Measurements from ENCODE around the gene PLTP.

Gene PLTP

DNA sequence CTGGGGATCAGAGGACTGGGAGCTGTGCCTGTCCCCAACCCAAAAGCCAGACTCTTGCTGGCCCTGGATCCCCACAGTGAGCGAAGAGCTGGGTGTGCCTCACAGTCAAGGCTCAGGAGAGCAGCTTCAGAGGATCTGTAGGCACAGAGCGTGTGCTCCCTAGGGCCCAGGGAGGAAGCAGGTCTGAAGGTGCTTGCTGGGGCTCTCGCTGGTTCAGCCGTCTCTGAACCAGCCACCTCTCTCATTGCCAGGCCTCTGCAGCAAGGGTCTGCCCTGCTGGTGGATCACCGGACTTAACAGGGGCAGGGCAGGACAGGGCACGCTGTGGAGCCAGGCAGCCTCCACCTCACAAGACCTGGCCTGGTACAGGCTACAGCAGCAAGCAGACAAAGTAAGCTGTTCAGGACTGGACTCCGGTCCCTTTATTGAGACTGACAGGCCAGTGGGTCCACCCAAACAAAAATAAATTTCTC, 36.3 kb upstream of the PLTP start:
- TF ChIP-seq, protein P1, sequence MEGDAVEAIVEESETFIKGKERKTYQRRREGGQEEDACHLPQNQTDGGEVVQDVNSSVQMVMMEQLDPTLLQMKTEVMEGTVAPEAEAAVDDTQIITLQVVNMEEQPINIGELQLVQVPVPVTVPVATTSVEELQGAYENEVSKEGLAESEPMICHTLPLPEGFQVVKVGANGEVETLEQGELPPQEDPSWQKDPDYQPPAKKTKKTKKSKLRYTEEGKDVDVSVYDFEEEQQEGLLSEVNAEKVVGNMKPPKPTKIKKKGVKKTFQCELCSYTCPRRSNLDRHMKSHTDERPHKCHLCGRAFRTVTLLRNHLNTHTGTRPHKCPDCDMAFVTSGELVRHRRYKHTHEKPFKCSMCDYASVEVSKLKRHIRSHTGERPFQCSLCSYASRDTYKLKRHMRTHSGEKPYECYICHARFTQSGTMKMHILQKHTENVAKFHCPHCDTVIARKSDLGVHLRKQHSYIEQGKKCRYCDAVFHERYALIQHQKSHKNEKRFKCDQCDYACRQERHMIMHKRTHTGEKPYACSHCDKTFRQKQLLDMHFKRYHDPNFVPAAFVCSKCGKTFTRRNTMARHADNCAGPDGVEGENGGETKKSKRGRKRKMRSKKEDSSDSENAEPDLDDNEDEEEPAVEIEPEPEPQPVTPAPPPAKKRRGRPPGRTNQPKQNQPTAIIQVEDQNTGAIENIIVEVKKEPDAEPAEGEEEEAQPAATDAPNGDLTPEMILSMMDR (IDR thresholded peaks at IDR 0.05; ENCODE audit: low read depth, low read length, missing control alignments) = no peak
- DNase-seq (ENCODE audit: extremely low read depth, low read depth) = no peak
- H3K4me3 ChIP-seq (replicated peaks; ENCODE audit: low read depth, low read length) = no peak overlapping the region

DNA sequence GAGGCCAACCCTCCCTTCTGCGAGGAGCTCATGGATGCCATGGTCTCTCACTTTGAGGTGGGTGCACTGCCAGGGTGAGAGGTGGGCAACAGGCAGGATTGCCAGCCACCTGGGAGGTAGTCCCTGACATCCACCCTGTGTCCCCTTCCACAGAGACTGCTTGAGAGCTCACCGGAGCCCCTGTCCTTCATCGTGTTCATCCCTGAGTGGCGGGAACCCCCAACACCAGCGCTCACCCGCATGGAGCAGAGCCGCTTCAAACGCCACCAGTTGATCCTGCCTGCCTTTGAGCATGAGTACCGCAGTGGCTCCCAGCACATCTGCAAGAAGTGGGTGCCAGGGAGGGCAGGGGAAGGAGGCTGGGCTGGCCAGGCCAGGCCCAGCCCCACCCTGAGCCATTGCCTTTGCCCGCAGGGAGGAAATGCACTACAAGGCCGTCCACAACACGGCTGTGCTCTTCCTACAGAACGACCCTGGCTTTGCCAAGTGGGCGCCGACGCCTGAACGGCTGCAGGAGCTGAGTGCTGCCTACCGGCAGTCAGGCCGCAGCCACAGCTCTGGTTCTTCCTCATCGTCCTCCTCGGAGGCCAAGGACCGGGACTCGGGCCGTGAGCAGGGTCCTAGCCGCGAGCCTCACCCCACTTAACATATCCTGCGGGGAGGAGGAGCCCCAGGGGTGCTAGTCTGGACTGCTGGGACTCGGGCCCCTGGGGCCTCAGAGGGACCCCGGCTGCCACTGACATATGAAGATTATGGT, 35.3 kb upstream of the PLTP start:
- TF ChIP-seq, protein P1 (IDR thresholded peaks at IDR 0.05; ENCODE audit: low read depth, low read length, missing control alignments) = no peak
- DNase-seq (ENCODE audit: extremely low read depth, low read depth) = no peak
- no peak overlapping the region for H3K4me3 ChIP-seq (replicated peaks; ENCODE audit: low read depth, low read length)

GRCh38 chr20:45946149-45946970, 34.4 kb upstream of the PLTP start:
- DNase-seq (ENCODE audit: extremely low read depth, low read depth) = no peak
- no peak overlapping the region for H3K4me3 ChIP-seq (replicated peaks; ENCODE audit: low read depth, low read length)
- TF ChIP-seq, protein P1 (IDR thresholded peaks at IDR 0.05; ENCODE audit: low read depth, low read length, missing control alignments) = no peak

GRCh38 chr20:45945678-45946148, 33.8 kb upstream of the PLTP start:
- no peak overlapping the region for H3K4me3 ChIP-seq (replicated peaks; ENCODE audit: low read depth, low read length)
- TF ChIP-seq, protein P1 (IDR thresholded peaks at IDR 0.05; ENCODE audit: low read depth, low read length, missing control alignments) = no peak
- DNase-seq (ENCODE audit: extremely low read depth, low read depth) = no peak

DNA sequence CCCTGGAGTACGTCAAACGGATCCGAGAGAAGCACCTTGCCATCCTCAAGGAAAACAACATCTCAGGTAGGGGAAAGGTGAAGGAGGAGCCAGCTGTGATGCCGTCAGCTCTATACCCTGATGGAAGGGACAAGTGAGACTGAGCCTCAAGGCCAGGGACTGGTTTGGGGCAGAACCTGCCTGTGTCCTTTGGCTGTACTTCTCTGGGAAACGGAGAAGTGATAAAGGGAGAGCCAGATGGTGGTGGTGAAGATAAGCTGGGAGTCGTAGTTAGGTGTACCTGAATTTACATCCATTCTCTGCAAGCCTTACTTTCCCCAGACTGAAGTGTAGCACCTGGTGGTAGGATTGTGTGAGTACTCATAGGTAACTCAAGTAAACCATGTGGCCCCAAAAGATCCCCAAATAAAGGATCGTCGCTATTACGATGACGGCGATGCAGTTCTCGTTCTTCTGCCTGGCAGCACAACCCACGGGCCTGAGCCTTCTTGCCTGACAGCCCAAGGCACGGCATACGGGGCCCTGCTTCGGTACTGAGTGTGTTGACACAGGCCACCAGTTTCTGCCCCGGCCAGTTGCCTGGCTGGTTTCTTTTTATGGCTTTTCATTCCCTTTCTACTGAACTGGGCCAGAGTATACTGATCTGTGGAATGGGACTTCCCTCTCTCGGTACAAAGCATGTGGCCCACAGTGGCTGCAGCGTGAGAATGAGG, 33.2 kb upstream of the PLTP start:
- DNase-seq (ENCODE audit: extremely low read depth, low read depth) = no peak
- no peak overlapping the region for H3K4me3 ChIP-seq (replicated peaks; ENCODE audit: low read depth, low read length)
- TF ChIP-seq, protein P1 (IDR thresholded peaks at IDR 0.05; ENCODE audit: low read depth, low read length, missing control alignments) = no peak

GRCh38 chr20:45944151-45944964, 32.4 kb upstream of the PLTP start:
- H3K4me3 ChIP-seq (replicated peaks; ENCODE audit: low read depth, low read length) = no peak overlapping the region
- no peak for DNase-seq (ENCODE audit: extremely low read depth, low read depth)
- TF ChIP-seq, protein P1 (IDR thresholded peaks at IDR 0.05; ENCODE audit: low read depth, low read length, missing control alignments) = no peak

Data from HFF-Myc (cell line).